ENCODE measurements around the gene RRBP1. TPM values are rescaled to one million over a fixed set of nuclear protein-coding genes. Genes with fewer than 3 reads are reported as not detected.

The RRBP1 gene
- total and polyA plus RNA-seq, 7 experiments from 2014 or later: 4.1 to 73.9 (median 28.1) TPM

GRCh38 chr20:17674722-17675518 lies 7.1 kb downstream of the RRBP1 start:
- H3K27ac ChIP-seq (ENCODE audit: low read depth, low read length): no peak overlapping the region
- ChIA-PET POLR2A (interaction anchor here (1.0 kb wide), 1 partner anchor 13 kb away, joined by 3 read pairs; no protein-coding TSS in a partner anchor), CTCF (no interaction called here)
- H3K4me1 ChIP-seq (ENCODE audit: control insufficient read depth in 2 of 2, insufficient read depth in 2 of 2, low read length in 2 of 2): peaks cover 0 to 5% of the 10 kb centered on the region in 2 donors
- H3K9me3 ChIP-seq (ENCODE audit: control insufficient read depth in 2 of 3, low read length in 3 of 3): no peaks in the 10 kb centered on the region
- Mint-ChIP-seq H3K36me3 (peaks cover 0 to 25% (median 8%) of the 10 kb centered on the region in 5 donors), H3K9me3 (no peaks in the 10 kb centered on the region), H3K27ac (no peak overlapping the region), H3K4me3 (no peak overlapping the region), H3K27me3 (no peaks in the 10 kb centered on the region), H3K4me1 (peaks cover 5 to 48% (median 11%) of the 10 kb centered on the region in 7 donors)
- intact Hi-C loops (cut with micrococcal nuclease): no loop called here
- H3K4me3 ChIP-seq (ENCODE audit: low read length): no peak overlapping the region
- ATAC-seq: no peak
- no peak for DNase-seq
- H3K36me3 ChIP-seq (ENCODE audit: control insufficient read depth in 2 of 3, insufficient read depth in 3 of 3, low read length in 3 of 3): no peaks in the 10 kb centered on the region
- H3K27me3 ChIP-seq (ENCODE audit: control insufficient read depth in 2 of 2, insufficient read depth in 2 of 2, low read length in 2 of 2): no peaks in the 10 kb centered on the region

GRCh38 chr20:17673084-17673483 lies 9.0 kb downstream of the RRBP1 start:
- H3K4me1 ChIP-seq (ENCODE audit: control insufficient read depth in 2 of 2, insufficient read depth in 2 of 2, low read length in 2 of 2): no peaks in the 10 kb centered on the region
- no peaks in the 10 kb centered on the region for H3K27me3 ChIP-seq (ENCODE audit: control insufficient read depth in 2 of 2, insufficient read depth in 2 of 2, low read length in 2 of 2)
- peak overlapping the region in 2 of 9 donors; percentile 4 to 28 for H3K27ac Mint-ChIP-seq
- H3K9me3 Mint-ChIP-seq: no peaks in the 10 kb centered on the region
- no peaks in the 10 kb centered on the region for H3K27me3 Mint-ChIP-seq
- DNase-seq (no peak), ATAC-seq (no peak)
- ChIA-PET CTCF (no interaction called here), POLR2A (no interaction called here)
- H3K4me1 Mint-ChIP-seq: peaks cover 0 to 47% (median under 1%) of the 10 kb centered on the region in 7 donors
- no peaks in the 10 kb centered on the region for H3K9me3 ChIP-seq (ENCODE audit: control insufficient read depth in 2 of 3, low read length in 3 of 3)
- intact Hi-C loops (cut with micrococcal nuclease): no loop called here
- H3K36me3 Mint-ChIP-seq: peaks cover 0 to 27% (median 8%) of the 10 kb centered on the region in 5 donors
- H3K27ac ChIP-seq (ENCODE audit: low read depth, low read length): no peak overlapping the region
- no peak overlapping the region for H3K4me3 Mint-ChIP-seq
- H3K36me3 ChIP-seq (ENCODE audit: control insufficient read depth in 2 of 3, insufficient read depth in 3 of 3, low read length in 3 of 3): no peaks in the 10 kb centered on the region
- H3K4me3 ChIP-seq (ENCODE audit: low read length): no peak overlapping the region

GRCh38 chr20:17671565-17671964 lies 10.5 kb downstream of the RRBP1 start:
- H3K4me1 Mint-ChIP-seq: peaks cover 0 to 56% (median 8%) of the 10 kb centered on the region in 7 donors
- ChIA-PET CTCF (no interaction called here), POLR2A (no interaction called here)
- Histone ChIP-seq H3K4me1 (ENCODE audit: control insufficient read depth in 2 of 2, insufficient read depth in 2 of 2, low read length in 2 of 2) (no peaks in the 10 kb centered on the region), H3K36me3 (ENCODE audit: control insufficient read depth in 2 of 3, insufficient read depth in 3 of 3, low read length in 3 of 3) (no peaks in the 10 kb centered on the region), H3K27me3 (ENCODE audit: control insufficient read depth in 2 of 2, insufficient read depth in 2 of 2, low read length in 2 of 2) (no peaks in the 10 kb centered on the region), H3K9me3 (ENCODE audit: control insufficient read depth in 2 of 3, low read length in 3 of 3) (no peaks in the 10 kb centered on the region), H3K4me3 (ENCODE audit: low read length) (no peak overlapping the region), H3K27ac (ENCODE audit: low read depth, low read length) (no peak overlapping the region)
- intact Hi-C loops (cut with micrococcal nuclease): no loop called here
- no peaks in the 10 kb centered on the region for H3K9me3 Mint-ChIP-seq
- H3K27me3 Mint-ChIP-seq: no peaks in the 10 kb centered on the region
- DNase-seq: no peak
- no peak overlapping the region for H3K27ac Mint-ChIP-seq
- peaks cover 0 to 30% (median 8%) of the 10 kb centered on the region in 5 donors for H3K36me3 Mint-ChIP-seq
- no peak for ATAC-seq
- H3K4me3 Mint-ChIP-seq: no peak overlapping the region

GRCh38 chr20:17671011-17671410 lies 11.0 kb downstream of the RRBP1 start:
- Mint-ChIP-seq H3K27me3 (no peaks in the 10 kb centered on the region), H3K4me3 (no peak overlapping the region)
- intact Hi-C loops (cut with micrococcal nuclease): no loop called here

GRCh38 chr20:17669306-17669931 lies 12.6 kb downstream of the RRBP1 start:
- H3K27me3 ChIP-seq (ENCODE audit: control insufficient read depth in 2 of 2, insufficient read depth in 2 of 2, low read length in 2 of 2): no peaks in the 10 kb centered on the region
- H3K36me3 Mint-ChIP-seq: peaks cover 0 to 31% (median 8%) of the 10 kb centered on the region in 5 donors
- CTCF ChIA-PET: no interaction called here
- no peak for ATAC-seq
- no peak for DNase-seq
- no peaks in the 10 kb centered on the region for H3K9me3 ChIP-seq (ENCODE audit: control insufficient read depth in 2 of 3, low read length in 3 of 3)
- H3K4me3 Mint-ChIP-seq: no peak overlapping the region
- no peaks in the 10 kb centered on the region for H3K27me3 Mint-ChIP-seq
- H3K4me1 ChIP-seq (ENCODE audit: control insufficient read depth in 2 of 2, insufficient read depth in 2 of 2, low read length in 2 of 2): no peaks in the 10 kb centered on the region
- no peak overlapping the region for H3K4me3 ChIP-seq (ENCODE audit: low read length)
- H3K36me3 ChIP-seq (ENCODE audit: control insufficient read depth in 2 of 3, insufficient read depth in 3 of 3, low read length in 3 of 3): no peaks in the 10 kb centered on the region
- intact Hi-C loops (cut with micrococcal nuclease): loop anchor here in 1 of 2 donors (5.0 kb wide), 1 partner anchor 328 kb away; no protein-coding TSS in a partner anchor
- POLR2A ChIA-PET: no interaction called here
- no peak overlapping the region for H3K27ac Mint-ChIP-seq
- no peak overlapping the region for H3K27ac ChIP-seq (ENCODE audit: low read depth, low read length)
- no peaks in the 10 kb centered on the region for H3K9me3 Mint-ChIP-seq
- peaks cover 13 to 61% (median 25%) of the 10 kb centered on the region in 7 donors for H3K4me1 Mint-ChIP-seq

More at GRCh38 chr20:17671011-17671410, 11.0 kb downstream of the RRBP1 start:
- H3K27ac Mint-ChIP-seq: no peak overlapping the region
- H3K4me1 Mint-ChIP-seq: peaks cover 3 to 57% (median 14%) of the 10 kb centered on the region in 7 donors
- Histone ChIP-seq H3K4me3 (ENCODE audit: low read length) (no peak overlapping the region), H3K4me1 (ENCODE audit: control insufficient read depth in 2 of 2, insufficient read depth in 2 of 2, low read length in 2 of 2) (no peaks in the 10 kb centered on the region), H3K36me3 (ENCODE audit: control insufficient read depth in 2 of 3, insufficient read depth in 3 of 3, low read length in 3 of 3) (no peaks in the 10 kb centered on the region), H3K27me3 (ENCODE audit: control insufficient read depth in 2 of 2, insufficient read depth in 2 of 2, low read length in 2 of 2) (no peaks in the 10 kb centered on the region), H3K9me3 (ENCODE audit: control insufficient read depth in 2 of 3, low read length in 3 of 3) (no peaks in the 10 kb centered on the region), H3K27ac (ENCODE audit: low read depth, low read length) (no peak overlapping the region)
- no peak for DNase-seq
- H3K36me3 Mint-ChIP-seq: peaks cover 0 to 29% (median 8%) of the 10 kb centered on the region in 5 donors
- H3K9me3 Mint-ChIP-seq: no peaks in the 10 kb centered on the region
- ChIA-PET CTCF (no interaction called here), POLR2A (no interaction called here)
- ATAC-seq: no peak

- H3K9me3 Mint-ChIP-seq: no peaks in the 10 kb centered on the region
- ATAC-seq (no peak), DNase-seq (no peak)
- POLR2A ChIA-PET: no interaction called here
- no peaks in the 10 kb centered on the region for H3K27me3 ChIP-seq (ENCODE audit: control insufficient read depth in 2 of 2, insufficient read depth in 2 of 2, low read length in 2 of 2)
- CTCF ChIA-PET: no interaction called here
- intact Hi-C loops (cut with micrococcal nuclease): loop anchor here in 1 of 2 donors (5.0 kb wide), 1 partner anchor 329 kb away; no protein-coding TSS in a partner anchor
- H3K4me1 ChIP-seq (ENCODE audit: control insufficient read depth in 2 of 2, insufficient read depth in 2 of 2, low read length in 2 of 2): no peaks in the 10 kb centered on the region
- no peaks in the 10 kb centered on the region for H3K9me3 ChIP-seq (ENCODE audit: control insufficient read depth in 2 of 3, low read length in 3 of 3)
- no peaks in the 10 kb centered on the region for H3K27me3 Mint-ChIP-seq
- H3K36me3 ChIP-seq (ENCODE audit: control insufficient read depth in 2 of 3, insufficient read depth in 3 of 3, low read length in 3 of 3): no peaks in the 10 kb centered on the region
- H3K36me3 Mint-ChIP-seq: peaks cover 0 to 31% (median 8%) of the 10 kb centered on the region in 5 donors
- H3K4me1 Mint-ChIP-seq: peaks cover 13 to 71% (median 30%) of the 10 kb centered on the region in 7 donors
- H3K4me3 Mint-ChIP-seq: no peak overlapping the region
- H3K27ac Mint-ChIP-seq: peak overlapping the region in 2 of 9 donors; percentile 9 to 28
- no peak overlapping the region for H3K4me3 ChIP-seq (ENCODE audit: low read length)
- no peak overlapping the region for H3K27ac ChIP-seq (ENCODE audit: low read depth, low read length)
Measured at GRCh38 chr20:17668432-17668831, 13.6 kb downstream of the RRBP1 start.
